OCI-LY7 (cell line): Measurements from ENCODE around the gene GAPDH.
"Not testable (repeated sequence)": the region's sequence is repeated elsewhere in the genome, so short reads cannot be mapped to it uniquely, and the experiment has no call there.

Experiments
- CTCF ChIP-seq: fragments of 200-600 bp; sonication (generic); conservative IDR thresholded peaks from 2 replicates; pipeline ENCODE4 v1.5.1; 2014; ENCODE audit warnings: mild to moderate bottlenecking, antibody characterized with exemption, low read length, moderate library complexity, mixed read lengths
- EZH2phosphoT487 ChIP-seq: fragments of 200-600 bp; sonication (generic); IDR thresholded peaks from 2 replicates; pipeline ENCODE4 v1.6.1; 2018; ENCODE audit warnings: low read depth, borderline replicate concordance, mild to moderate bottlenecking, mixed run types, antibody characterized with exemption, low read length, moderate library complexity, mixed read lengths

- TF ChIP-seq CTCF = peak; percentile 71
- TF ChIP-seq EZH2phosphoT487 = not testable (repeated sequence)
Observed at GRCh38 chr12:6558014-6558760, 23.9 kb downstream of the GAPDH start.
